ENCODE results near the gene EPHA4.

The EPHA4 gene

GRCh38 chr2:221435171-221435570, 136.9 kb downstream of the EPHA4 start:
- H3K27ac ChIP-seq (ENCODE audit: low read length): no peak overlapping the region
- no peaks in the 10 kb centered on the region for H3F3A ChIP-seq (ENCODE audit: insufficient read depth, low read length)
- H2AFZ ChIP-seq (ENCODE audit: low read length): no peak overlapping the region
- TF ChIP-seq EZH2 (optimal IDR thresholded peaks at IDR 0.05; ENCODE audit: low read depth, low read length) (no peak), CTCF (IDR thresholded peaks at IDR 0.05; ENCODE audit: low read length) (no peak), EZH2phosphoT487 (IDR thresholded peaks at IDR 0.05; ENCODE audit: low read length) (no peak)
- no peaks in the 10 kb centered on the region for H4K20me1 ChIP-seq (ENCODE audit: insufficient read depth, low read length)
- DNase-seq: no peak
- no peak overlapping the region for H3K4me3 ChIP-seq (ENCODE audit: low read length)
- H3K9ac ChIP-seq (ENCODE audit: low read length): no peak overlapping the region
- H3K9me2 ChIP-seq (replicated peaks; ENCODE audit: insufficient read depth, low read length): no peaks in the 10 kb centered on the region
- H3K27me3 ChIP-seq (replicated peaks; ENCODE audit: insufficient read depth, low read length): no peaks in the 10 kb centered on the region
- no peaks in the 10 kb centered on the region for H3K79me2 ChIP-seq (ENCODE audit: low read length)
- H3K9me3 ChIP-seq (replicated peaks; ENCODE audit: insufficient read depth, low read length): no peaks in the 10 kb centered on the region
- H3K36me3 ChIP-seq (replicated peaks; ENCODE audit: insufficient read depth, low read length): no peaks in the 10 kb centered on the region
- H3K4me1 ChIP-seq (ENCODE audit: low read length): no peaks in the 10 kb centered on the region
- H3K4me2 ChIP-seq (ENCODE audit: low read depth, low read length): no peak overlapping the region

- Histone ChIP-seq H3K4me2 (ENCODE audit: low read depth, low read length) (no peak overlapping the region), H3K27me3 (replicated peaks; ENCODE audit: insufficient read depth, low read length) (no peaks in the 10 kb centered on the region), H3K9ac (ENCODE audit: low read length) (no peak overlapping the region), H2AFZ (ENCODE audit: low read length) (no peak overlapping the region), H4K20me1 (ENCODE audit: insufficient read depth, low read length) (no peaks in the 10 kb centered on the region), H3K9me2 (replicated peaks; ENCODE audit: insufficient read depth, low read length) (no peaks in the 10 kb centered on the region), H3K9me3 (replicated peaks; ENCODE audit: insufficient read depth, low read length) (no peaks in the 10 kb centered on the region), H3F3A (ENCODE audit: insufficient read depth, low read length) (no peaks in the 10 kb centered on the region), H3K4me1 (ENCODE audit: low read length) (no peaks in the 10 kb centered on the region), H3K4me3 (ENCODE audit: low read length) (no peak overlapping the region), H3K79me2 (ENCODE audit: low read length) (no peaks in the 10 kb centered on the region), H3K36me3 (replicated peaks; ENCODE audit: insufficient read depth, low read length) (no peaks in the 10 kb centered on the region), H3K27ac (ENCODE audit: low read length) (no peak overlapping the region)
- DNase-seq: no peak
- TF ChIP-seq EZH2phosphoT487 (IDR thresholded peaks at IDR 0.05; ENCODE audit: low read length) (no peak), EZH2 (optimal IDR thresholded peaks at IDR 0.05; ENCODE audit: low read depth, low read length) (no peak), CTCF (IDR thresholded peaks at IDR 0.05; ENCODE audit: low read length) (no peak)
Measured at GRCh38 chr2:221434142-221434541, 138.0 kb downstream of the EPHA4 start.

GRCh38 chr2:221431477-221431876, 140.6 kb downstream of the EPHA4 start:
- Histone ChIP-seq H3K27me3 (replicated peaks; ENCODE audit: insufficient read depth, low read length) (no peaks in the 10 kb centered on the region), H3K27ac (ENCODE audit: low read length) (no peak overlapping the region), H2AFZ (ENCODE audit: low read length) (no peak overlapping the region), H3K36me3 (replicated peaks; ENCODE audit: insufficient read depth, low read length) (no peaks in the 10 kb centered on the region), H3K4me1 (ENCODE audit: low read length) (no peaks in the 10 kb centered on the region), H3K4me2 (ENCODE audit: low read depth, low read length) (no peak overlapping the region), H3K9me2 (replicated peaks; ENCODE audit: insufficient read depth, low read length) (no peaks in the 10 kb centered on the region), H3K9ac (ENCODE audit: low read length) (no peak overlapping the region), H3K4me3 (ENCODE audit: low read length) (no peak overlapping the region), H4K20me1 (ENCODE audit: insufficient read depth, low read length) (no peaks in the 10 kb centered on the region), H3K9me3 (replicated peaks; ENCODE audit: insufficient read depth, low read length) (no peaks in the 10 kb centered on the region), H3F3A (ENCODE audit: insufficient read depth, low read length) (no peaks in the 10 kb centered on the region), H3K79me2 (ENCODE audit: low read length) (no peaks in the 10 kb centered on the region)
- no peak for DNase-seq
- TF ChIP-seq CTCF (IDR thresholded peaks at IDR 0.05; ENCODE audit: low read length): no peak
- no peak for TF ChIP-seq EZH2 (optimal IDR thresholded peaks at IDR 0.05; ENCODE audit: low read depth, low read length)
- no peak for TF ChIP-seq EZH2phosphoT487 (IDR thresholded peaks at IDR 0.05; ENCODE audit: low read length)
